Measurements from ENCODE around the gene SLC6A18.

SLC6A18 gene, protein sequence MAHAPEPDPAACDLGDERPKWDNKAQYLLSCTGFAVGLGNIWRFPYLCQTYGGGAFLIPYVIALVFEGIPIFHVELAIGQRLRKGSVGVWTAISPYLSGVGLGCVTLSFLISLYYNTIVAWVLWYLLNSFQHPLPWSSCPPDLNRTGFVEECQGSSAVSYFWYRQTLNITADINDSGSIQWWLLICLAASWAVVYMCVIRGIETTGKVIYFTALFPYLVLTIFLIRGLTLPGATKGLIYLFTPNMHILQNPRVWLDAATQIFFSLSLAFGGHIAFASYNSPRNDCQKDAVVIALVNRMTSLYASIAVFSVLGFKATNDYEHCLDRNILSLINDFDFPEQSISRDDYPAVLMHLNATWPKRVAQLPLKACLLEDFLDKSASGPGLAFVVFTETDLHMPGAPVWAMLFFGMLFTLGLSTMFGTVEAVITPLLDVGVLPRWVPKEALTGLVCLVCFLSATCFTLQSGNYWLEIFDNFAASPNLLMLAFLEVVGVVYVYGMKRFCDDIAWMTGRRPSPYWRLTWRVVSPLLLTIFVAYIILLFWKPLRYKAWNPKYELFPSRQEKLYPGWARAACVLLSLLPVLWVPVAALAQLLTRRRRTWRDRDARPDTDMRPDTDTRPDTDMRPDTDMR

DNA sequence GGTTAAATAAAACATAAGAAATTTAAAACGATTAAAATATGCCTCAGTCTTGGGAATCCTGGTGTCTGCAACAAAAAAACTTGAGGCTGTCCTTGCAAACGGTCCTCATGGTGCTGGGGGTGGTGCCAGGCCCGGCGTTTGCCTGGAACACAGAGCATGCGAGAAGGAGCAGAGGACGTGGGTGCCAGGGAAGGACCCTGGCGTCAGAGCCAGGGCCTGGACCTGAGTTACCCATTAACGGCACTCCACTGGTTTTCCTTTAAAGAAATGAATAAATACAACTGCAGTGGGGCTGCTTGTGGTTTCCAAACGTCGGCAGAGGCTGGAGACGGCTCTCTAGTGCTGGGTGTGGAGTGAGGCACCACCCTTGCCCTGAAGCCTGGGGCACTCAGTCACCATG is at the start of gene SLC6A18:
Gene SLC6A18, plus strand, starts transcription at position 301 of the 400 bp plus-strand sequence. Its CDS starts 97 bp downstream, at position 398.
- no peak for DNase-seq

DNA sequence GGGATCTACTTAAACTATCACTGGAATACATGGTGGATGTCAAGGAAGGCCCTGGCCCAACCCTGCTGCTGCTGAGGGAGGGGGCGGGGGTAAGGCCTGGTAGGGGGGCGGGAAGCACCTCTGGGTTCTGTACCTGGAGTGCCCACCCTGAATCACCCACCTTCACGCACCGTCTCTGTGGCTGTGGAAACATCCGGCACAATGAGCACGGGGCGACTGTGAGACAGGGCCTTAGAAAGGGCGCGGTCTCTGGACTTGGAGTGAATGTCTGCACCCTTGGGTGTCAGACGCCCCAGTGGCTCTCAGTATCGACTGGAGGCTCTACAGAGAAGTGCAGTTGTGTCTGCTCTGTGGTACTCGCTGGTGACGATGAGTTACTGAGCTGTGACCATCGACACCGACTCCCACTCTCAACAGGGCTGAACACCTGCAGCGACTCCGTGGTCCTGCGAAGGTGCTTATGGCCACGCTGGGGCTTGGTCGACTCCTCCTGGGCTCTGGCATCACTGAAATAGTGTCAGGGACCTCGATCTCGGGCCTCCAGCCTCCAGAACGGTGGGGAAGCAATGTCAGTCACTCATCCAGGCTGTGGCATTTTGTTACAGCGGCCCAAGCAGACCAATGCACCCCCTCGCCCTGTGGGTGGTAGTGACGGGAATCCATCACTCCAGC is 49.2 kb upstream of the SLC6A18 start:
- DNase-seq: no peak

DNA sequence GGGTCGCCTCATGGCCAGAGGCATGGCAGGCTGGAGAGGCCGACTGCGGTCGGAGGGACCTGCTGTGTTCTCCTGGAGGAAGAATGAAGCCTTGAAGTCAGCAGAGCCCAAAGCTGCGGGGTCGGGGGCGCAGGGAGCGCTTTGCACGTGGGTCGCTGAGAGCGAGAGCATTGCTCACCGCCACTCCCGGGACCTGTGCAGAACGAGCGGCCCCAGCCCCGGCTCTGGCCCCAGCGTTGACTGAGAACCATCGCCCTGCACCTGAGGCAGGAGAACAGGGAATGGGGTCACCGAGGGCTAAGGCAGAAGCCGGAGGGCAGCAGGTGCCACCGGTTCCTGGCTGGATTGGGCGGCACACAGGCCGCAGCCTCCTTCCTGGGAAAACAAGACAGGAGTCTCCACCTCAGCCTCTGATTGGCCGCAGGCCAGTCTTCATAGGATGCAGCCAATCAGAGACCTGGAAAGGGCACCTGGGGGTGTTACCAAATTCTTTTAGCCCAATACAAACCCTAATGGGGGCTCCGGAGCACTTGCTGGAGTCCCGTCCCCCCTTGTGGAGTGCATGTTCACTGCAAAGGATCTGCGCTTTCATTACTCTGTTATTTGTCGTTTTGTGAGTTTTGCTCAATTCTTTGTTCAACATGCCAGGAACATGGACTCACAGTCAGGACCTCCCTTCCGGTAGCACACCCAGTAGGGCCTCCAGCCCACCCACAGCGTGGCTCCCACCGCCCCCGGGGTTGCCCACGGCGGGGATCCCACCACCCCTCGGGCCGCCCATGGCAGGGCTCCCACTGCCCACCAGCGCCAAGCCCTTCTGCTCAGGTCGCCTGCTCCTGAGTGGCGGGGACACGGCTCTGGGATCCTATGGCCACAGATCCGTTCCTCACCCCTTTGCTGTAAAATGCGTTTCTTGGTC is 48.4 kb upstream of the SLC6A18 start:
- no peak for DNase-seq

DNA sequence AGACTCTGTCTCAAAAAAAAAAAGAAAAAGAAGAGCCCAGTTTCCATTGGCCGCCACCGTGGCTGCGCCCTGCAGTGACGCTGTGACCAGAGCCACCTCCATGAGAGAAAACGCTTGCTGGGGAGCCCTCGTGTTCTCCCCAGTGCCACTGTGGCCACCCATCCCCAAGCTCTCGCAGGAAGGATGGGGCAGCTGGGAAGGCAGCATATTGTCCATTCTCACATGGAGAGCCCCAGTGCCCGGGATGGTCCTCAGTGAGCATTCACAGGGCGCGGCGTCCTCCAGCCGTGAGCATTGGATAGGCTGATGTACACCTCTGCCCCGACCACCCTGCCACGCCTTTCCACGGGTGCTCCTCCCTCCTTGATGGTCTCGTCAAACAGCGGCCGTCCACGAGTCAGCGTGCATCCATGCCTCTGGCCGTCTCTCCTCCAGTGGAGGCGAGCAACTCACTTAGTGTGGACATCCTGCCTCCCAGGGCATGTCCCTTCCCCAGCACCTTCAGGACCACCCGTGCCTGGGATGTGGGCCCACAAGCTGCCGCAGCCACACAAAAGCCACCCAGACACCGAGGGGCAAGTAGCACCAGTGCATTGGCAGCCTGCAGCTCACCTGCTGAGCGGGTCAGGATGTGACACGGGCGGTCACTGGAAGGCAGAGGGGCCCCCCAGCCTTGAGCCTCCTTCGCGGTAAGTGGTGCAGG is 47.2 kb upstream of the SLC6A18 start:
- DNase-seq: no peak

DNA sequence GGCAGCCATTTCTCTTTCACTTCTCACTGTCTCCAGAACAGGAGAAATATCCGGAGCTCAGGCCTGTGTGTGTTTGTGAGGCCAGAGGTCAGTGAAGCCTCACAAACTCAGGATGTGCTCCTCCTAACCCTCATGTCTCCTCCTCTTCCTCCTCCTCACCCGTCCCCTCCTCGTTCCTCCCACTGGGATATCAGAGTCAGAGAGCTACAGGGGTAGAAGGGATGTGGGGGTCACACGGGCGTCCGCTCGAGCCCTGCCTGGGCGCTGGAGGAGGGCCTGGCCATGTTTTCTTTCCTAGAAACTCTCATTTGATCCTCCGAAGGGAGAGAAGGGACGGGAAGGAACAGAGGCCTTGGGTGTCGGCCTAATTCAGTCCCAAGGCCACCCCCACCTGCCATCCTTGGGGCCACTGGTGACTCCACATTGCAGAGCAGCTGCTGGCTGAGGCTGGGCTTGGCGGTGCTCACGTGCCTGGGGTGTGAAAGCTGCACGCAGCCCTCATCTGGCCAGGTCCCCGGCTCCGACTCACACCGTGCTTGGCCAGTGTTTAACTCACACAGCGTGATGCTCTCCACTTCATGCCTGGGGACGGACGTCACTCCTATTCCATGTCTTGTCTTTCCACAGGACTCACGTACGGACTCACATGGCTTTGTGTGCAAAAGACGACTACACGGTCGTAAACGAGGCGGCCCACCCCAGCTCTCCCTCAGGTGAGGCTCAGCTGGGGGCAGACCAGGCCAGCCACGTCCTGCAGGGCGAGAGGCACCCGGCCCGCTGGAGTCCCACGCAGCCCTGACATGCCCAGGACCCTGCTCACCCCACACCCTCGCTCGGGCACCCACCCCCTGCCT is 46.4 kb upstream of the SLC6A18 start:
- no peak for DNase-seq

DNA sequence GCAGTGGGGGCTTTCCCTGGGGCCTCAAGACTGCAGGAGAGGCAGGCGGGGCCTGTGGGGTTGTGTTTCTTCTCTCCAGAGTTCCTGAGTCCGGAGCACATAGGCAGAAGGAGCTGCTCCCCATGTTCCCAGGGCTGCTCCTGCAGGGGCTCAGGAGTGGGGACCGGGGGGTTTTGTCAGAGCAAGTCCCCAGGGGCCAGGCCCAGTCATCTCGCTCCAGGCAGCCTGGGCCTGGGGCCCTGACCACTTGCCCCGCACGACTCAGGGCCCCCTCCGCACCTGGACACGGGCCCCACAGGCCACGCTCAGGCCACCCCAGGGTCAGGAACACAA is 45.8 kb upstream of the SLC6A18 start:
- DNase-seq: no peak

DNA sequence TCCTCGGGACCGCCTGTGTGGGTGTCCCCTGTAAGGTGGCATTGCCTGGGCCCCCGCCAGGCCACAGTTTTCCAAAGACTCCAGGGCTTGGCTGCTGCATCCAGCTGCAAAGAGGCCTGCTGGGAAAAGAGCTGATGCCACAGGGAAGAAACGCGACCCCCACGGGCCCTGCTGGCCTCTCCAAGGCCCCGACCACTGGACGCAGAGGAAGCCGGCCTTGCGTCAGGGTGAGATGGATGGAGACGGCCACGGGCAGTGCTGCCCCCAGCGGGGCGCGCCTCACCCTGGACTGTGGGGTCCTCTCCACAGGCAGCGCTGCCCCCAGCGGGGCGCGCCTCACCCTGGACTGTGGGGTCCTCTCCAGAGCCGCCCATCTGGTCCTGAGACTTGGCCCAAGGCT is 45.1 kb upstream of the SLC6A18 start:
- no peak for DNase-seq

DNA sequence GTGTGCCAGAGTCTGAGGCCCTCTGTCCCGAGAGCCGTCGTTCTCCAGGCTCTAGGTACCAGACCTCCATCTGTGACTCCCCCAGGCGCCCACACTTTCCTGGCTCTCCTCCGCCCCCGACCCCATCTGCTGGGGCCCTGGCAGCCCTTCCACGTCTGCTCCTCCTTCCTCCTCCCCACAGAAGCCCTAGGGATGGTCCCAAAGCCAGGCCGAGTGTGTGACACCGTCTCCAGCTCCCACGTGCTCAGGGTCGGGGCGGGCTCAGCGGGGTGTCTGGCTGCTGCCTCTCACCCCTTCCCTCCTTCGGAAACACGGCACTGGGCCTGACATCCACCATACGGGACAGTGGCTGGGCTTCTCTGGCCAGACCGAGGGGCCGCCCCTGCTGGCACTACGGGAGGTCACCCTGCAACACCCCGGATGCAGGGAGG is 44.3 kb upstream of the SLC6A18 start:
- no peak for DNase-seq

DNA sequence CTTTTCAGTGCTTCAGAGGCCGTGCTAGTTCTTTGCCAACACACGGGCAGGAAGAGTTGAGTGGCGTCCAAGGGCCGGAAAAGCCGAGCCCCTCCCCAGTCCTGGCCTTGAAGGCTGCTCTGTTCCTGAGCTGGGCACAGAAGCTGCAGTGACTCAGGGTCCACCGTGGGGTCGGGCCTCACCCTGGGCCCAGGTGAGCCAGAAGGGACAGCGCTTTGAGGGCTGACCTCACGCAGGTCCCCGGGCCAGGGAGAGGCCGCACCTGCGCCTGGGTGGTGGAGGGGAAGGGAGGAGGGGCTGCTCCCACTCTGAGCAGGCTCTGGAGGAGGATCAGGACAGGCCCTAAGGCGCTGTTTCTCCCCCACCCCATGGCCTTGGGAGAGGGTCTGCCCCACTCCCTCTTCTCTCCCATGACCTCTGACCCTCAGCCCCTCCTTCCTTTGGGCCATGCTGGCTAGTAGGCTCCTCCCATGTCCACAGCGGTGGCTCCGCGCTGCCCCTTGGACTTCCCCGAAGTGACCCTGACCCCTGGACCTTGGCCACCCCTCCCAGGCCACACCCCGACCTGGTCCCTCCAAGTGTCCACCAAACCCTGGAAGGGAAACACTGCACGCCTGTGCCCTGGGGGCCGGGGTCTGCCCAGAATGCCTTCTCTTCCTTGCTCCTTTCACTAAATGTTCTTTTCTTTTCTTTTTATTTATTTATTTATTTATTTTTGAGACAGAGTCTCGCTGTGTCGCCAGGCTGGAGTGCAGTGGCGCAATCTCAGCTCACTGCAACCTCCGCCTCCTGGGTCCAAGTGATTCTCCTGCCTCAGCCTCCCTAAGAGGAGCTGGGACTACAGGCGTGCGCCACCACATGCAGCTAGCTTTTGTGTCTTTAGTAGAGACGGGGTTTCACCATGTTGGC is 43.5 kb upstream of the SLC6A18 start:
- DNase-seq: no peak

DNA sequence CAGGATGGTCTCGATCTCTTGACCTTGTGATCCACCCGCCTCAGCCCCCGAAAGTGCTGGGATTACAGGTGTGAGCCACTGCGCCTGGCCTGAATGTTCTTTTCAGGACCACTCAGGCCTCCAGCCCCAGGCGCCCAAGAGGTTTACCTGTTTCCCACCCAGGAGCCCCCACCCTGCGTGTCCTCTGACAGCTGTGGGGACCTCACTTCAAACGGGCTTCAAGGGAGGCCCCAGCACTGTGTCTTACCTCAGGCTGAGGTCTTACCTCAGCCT is 42.9 kb upstream of the SLC6A18 start:
- no peak for DNase-seq

DNA sequence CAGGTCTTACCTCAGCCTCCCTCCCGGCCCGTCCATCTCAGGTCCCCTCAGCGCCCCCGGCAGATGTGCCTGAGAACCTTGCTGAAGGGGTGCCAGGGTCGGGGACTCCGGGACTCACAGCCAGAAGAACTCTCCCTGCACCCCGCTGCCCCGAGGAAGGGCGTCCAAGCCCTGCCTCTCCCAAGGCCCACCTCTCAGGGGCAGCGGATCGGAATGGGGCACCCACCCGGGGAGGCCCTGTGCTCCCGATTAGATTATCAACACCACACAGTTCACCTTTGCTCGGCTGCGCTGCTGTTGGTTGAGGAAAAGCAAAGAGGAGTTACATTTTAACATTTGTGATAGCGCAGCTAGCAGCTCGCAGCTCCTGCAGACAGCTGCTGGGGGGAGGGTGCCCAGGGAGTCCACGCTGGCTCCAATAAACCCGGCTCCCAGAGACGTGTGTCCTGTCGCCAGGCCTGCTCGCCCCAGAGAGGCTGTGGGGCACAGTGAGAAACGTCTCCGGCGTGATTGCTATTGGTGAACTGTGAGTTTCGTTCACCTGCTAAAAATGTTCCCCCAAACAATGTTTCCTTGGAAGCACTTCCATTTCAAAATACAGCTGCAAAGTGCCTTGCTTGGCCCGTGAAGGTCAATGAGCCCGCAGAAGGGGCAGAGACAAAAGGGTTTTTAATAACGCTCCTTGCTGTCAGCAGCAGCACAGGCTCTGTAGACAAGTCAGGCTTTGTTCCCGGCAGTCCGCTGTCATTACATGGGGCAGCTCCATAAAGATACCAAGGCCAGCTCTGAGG is 42.4 kb upstream of the SLC6A18 start:
- DNase-seq: no peak

DNA sequence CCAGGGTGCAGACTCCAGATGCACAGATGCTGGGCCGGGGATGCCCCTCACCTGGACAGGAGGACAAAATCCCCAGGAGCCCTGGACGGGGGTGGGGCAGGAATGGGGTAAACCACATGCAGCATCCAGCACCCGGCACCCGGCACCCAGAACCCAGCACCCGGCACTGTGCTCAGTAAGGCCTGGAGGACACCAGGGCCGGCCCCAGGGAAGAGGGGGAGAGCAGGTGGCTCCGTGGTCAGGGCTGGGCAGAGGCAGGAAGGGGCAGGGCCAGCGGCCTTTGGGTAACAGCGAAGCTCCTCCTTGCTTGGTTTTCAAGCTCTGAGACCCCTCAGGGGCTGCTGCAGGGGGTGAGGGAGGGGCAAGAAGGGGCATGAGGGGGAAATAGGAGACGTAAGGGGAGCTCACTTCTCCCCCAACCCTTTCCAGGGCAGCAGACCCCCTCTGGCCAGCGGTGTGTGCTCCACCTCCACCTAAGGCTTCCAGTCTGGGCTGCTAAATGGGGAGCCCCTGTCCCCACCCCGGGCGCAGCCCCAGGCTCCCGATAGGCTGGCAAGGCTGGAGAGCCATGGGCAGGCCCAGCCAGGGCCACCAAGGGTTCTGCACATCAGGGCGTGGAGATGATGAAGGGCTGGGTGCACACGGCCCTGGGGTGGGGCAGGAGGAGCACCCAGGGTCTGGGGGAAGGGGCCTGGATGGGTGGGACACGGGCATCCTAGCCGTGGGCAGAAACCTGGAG is 41.6 kb upstream of the SLC6A18 start:
- DNase-seq: no peak

DNA sequence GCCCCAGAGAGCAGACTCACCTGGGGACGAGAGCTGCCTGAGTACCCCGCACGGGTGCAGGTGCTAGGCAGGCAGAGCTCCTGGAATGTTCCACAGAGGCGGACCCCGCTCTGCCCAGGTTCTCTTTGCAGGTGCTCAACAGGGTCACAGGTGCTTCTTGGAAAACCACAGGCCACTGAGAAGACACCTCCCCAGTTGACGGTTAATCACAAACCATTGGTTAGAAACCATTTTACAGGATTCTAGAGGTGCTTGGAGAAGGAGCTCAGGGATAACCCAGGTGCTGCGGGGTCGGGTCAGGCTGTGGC is 41.1 kb upstream of the SLC6A18 start:
- no peak for DNase-seq

DNA sequence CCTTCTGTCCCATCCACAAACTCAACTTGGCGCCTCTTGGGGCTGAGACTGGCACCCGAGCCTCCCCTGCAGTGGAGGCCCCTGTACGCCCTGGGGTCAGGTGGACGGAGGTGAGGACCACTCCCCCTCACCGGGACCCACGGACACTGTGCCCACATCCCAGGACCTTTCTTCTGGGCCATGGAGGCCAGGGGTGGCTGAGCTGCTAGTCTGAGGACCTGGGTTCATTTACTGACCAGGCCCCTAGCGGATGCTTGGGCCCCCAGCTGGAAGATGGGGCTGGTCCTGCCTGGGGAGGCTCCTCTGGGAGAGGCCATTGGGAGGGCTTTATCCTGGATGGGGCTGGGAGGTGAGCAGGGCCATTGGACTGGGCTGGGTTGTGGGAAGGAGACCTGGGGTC is 40.7 kb upstream of the SLC6A18 start:
- DNase-seq: no peak

DNA sequence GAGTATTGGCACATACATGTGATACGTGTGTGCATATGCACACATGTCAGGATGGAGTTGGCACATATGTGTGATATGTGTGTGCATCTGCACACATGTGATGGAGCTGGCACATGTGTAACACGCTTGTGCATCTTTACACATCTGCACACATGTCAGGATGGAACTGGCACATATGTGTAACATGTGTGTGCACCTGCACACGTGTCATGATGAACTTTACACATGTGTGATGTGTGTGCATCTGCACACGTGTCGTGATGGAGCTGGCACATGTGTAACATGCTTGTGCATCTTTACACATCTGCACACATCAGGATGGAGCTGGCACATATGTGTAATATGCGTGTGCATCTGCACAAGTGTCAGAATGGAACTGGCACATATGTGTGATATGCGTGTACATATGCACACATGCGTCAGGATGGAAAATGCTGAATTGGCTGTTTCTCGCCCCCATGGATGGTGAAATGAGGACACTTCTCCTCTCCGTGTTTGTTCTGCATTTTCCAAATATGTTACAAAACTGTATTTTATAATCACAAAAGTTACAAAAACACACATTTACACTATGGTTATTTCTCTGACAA is 40.0 kb upstream of the SLC6A18 start:
- no peak for DNase-seq

DNA sequence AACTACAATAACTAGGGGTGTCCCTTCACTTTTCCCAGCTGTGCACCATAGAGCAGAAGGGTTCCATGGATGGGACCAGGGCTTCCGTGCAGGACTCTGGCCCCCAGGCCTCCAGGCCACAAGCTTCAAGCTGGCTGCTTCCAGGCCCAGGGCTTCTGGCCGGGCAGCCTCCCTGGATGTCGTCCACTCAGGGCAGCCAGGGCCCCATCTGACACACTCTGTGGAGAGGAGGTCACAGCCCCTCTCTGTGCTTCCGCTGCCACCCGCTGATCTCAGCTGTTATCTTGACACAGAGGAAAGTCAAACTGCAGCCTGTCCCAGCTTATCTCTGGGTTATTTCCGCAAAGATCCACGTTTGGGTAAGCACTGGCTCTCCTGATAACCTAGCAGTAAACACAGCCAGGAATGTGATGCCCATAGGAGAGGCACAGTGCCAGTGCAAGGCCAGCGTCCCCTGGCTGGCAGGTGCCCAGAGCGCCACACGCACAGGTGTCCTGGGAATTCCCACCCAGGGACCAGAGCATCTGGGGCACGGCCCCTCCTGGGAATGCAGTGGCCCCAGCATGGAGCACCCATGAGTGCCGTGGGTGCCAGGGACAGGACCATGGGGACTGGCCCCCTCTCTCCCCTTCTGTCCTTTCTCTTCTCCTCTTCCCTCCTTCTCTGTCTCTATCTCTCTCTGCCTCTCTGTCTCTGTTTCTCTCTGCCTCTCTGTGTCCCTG is 39.4 kb upstream of the SLC6A18 start:
- no peak for DNase-seq

DNA sequence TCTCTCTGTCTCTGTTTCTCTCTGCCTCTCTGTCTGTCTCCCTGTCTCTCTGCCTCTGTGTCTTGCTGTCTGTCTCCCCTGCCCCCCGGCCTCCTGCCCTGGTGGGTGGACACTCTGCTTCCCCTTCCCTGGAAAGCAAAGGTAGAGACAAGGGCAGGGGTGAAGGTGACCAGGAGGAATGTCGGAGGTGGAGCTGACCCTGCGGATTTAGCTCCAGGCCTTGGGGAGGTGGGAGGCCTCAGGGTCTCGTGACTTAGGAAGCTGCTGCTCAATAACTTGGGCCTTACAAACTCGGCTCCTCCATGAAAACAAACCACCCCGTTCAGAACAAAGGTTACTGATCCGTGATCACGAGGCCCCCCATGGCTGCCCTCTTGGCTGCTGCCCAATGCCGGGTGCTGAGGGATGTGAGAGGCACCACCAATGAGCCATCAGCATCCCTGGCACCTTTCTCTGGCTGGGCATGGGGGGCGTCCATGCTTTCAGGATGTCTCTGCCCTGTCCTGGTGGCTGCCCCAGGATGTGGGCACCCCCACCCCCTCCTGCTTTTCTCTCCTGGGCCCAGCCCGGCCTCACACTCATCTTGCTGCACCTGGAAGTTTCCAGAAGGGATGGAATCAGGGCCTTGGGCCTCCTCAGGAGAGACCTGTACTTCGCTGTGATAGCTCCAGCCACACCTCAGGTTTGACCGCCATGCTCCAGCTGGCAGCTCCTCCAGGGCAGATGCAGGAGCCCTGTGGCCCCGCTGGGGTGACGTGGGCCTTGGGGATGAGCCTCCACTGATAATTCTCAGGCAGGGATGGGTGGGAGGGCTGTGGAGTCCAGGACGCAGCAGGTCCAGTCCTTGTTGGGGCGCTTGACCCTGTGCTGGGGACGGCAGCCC is 38.6 kb upstream of the SLC6A18 start:
- no peak for DNase-seq
